GM21360 (cell line): Measurements from ENCODE around the gene USP21.

Experiments
- ATAC-seq: cut with Tn5 transposase; IDR thresholded peaks from one replicate; pipeline ENCODE4 v1.9.1; 2021; ENCODE audit warnings: mild to moderate bottlenecking, moderate library complexity; ENCODE audit not compliant: unreplicated experiment

USP21 gene

GRCh38 chr1:161190962-161191521, 31.7 kb downstream of the USP21 start:
- no peak for ATAC-seq

GRCh38 chr1:161191971-161192370, 32.7 kb downstream of the USP21 start:
- ATAC-seq, result no peak

- no peak for ATAC-seq
Measured at GRCh38 chr1:161192476-161193465, 33.5 kb downstream of the USP21 start.

- no peak for ATAC-seq
Measured at GRCh38 chr1:161193561-161194235, 34.4 kb downstream of the USP21 start.

GRCh38 chr1:161195171-161195570, 35.9 kb downstream of the USP21 start:
- ATAC-seq, result no peak

GRCh38 chr1:161196111-161196510, 36.8 kb downstream of the USP21 start:
- ATAC-seq, result no peak

- no peak for ATAC-seq
Measured at GRCh38 chr1:161196521-161197451, 37.5 kb downstream of the USP21 start.

- ATAC-seq, result no peak
Measured at GRCh38 chr1:161197560-161198193, 38.4 kb downstream of the USP21 start.

GRCh38 chr1:161198194-161198896, 39.0 kb downstream of the USP21 start:
- ATAC-seq, result no peak

- ATAC-seq, result no peak
Measured at GRCh38 chr1:161198897-161199431, 39.7 kb downstream of the USP21 start, which contains the start of gene ADAMTS4. Gene ADAMTS4, minus strand, starts transcription at chr1:161199054. Its CDS starts 427 bp downstream, at chr1:161198627.

GRCh38 chr1:161199506-161200139, 40.3 kb downstream of the USP21 start:
- ATAC-seq, result no peak

GRCh38 chr1:161200421-161200991, 41.2 kb downstream of the USP21 start:
- ATAC-seq, result no peak

GRCh38 chr1:161200992-161201835, 41.9 kb downstream of the USP21 start:
- no peak for ATAC-seq

GRCh38 chr1:161201836-161202712, 42.8 kb downstream of the USP21 start, which contains the start of gene NDUFS2:
Gene NDUFS2, plus strand, starts transcription at chr1:161202367. Its CDS starts 19 bp downstream, at chr1:161202386.
- ATAC-seq, result peak; percentile 88

- ATAC-seq, result no peak
Measured at GRCh38 chr1:161206411-161207140, 47.3 kb downstream of the USP21 start.

- no peak for ATAC-seq
Measured at GRCh38 chr1:161207173-161207572, 47.9 kb downstream of the USP21 start.
